Fibroblast of peridontal ligament (primary cell): Measurements from ENCODE around the gene CRAT.

Experiments used
- DNase-seq: peaks from one replicate; pipeline ENCODE4 v3.0.0-alpha.2; 2010; ENCODE audit errors: extremely low read depth

The CRAT gene

GRCh38 chr9:129089246-129089645, 21.3 kb downstream of the CRAT start:
- no peak for DNase-seq

DNA sequence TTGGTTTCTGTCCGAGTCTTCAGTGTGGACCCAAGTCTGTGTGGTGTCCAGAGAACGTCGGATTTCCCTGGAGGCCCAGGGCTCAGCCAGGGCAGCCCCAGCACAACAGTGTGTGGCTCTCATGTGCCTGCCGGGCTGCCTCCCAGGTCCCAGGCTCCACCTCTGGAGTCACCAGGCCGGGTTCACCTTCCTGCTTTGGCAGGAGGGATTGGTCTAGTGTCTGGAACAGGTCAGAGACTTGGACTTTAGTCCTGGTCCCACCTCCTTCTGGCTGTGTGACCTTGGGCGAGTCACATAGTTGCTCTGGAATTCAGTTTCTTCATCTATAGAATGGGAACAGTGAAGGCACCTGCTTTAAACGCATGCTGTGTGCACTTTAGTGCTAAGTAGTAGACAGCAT, 26.5 kb downstream of the CRAT start:
- DNase-seq = no peak

DNA sequence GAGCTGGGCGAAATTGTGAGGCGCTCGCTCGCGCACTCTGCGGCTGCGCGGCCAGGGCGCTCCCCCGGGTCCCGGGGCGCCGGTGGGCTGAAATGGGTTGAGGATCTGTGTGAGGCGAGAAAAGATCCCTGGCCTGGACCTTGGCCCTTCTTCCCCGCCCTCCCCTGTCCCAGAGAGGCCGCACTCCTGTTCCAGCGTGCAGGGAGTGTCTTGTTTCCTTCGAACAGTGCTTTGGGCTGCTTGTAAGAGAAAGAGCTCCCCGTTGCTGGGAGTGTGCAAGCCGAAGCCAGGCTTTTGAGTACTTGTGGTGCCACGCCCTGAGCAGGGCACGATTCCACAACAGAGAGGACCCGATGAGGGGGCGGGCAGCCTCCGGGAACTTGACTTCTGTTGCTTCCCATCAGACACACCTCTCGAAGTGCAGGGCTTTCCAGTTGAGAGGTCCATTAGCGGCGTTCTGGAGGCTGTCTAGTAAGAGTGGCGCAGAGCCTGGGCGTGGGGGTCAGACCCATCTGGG, 29.1 kb downstream of the CRAT start:
- DNase-seq = no peak

DNA sequence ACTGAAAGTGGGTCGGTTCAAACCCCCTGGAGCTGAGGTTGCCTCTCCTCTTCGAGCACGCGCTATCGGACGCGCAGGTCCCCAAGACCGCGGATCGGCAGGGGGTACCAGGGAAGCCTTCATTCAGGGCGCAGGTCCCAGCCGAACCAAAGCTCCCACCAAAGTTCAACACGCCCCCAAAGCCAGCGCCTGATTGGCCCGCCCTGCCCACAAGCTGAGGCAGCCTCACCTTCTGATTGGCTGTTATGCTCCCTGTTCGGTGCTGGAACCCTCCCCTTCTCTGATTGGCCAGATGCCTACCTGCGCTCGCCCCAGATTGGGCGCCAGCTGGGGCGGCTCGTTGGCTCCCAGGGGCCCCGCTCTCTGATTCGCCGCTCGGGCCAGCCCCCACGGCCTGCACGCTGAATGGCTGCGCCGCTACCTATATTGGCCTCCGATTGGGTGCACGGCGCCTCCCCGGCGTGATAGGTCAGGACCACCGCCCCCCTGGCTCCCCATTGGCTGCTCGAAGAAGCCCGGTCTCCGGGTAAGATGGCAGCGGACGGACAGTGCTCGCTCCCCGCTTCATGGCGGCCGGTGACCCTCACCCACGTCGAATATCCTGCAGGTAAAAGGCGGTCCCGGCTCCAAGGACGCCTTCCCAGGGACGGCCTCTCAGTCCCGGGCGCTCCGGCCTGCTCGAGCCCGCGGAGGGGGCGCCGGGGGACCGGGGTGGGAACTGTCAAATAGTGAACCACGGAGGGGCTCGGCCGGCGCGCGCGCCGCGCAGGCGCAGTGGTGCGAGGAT, 29.8 kb downstream of the CRAT start, which contains the start of gene DOLPP1:
Gene DOLPP1, plus strand, starts transcription at position 511 of the 787 bp plus-strand sequence. Its CDS starts 21 bp downstream, at position 532.
- DNase-seq = peak; percentile 99

- no peak for DNase-seq
These were observed 30.3 kb downstream of the CRAT start for GRCh38 chr9:129080298-129080600.

DNA sequence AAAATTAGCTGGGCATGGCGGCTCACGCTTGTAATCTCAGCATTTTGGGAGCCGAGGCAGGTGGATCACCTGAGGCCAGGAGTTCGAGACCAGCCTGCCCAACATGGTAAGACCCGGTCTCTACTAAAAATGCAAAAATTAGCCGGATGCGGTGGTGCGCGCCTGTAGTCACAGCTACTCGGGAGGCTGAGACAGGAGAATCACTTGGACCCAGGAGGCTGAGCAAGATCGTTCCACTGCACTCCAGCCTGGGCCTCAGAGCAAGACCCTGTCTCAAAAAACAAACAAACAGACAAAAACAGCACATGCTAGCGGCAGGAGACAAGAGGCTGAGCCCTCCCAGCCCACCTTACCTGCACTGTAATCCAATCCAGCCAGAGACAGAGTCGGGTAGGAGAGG, 30.8 kb downstream of the CRAT start:
- DNase-seq = no peak

- no peak for DNase-seq
These were observed 31.7 kb downstream of the CRAT start for GRCh38 chr9:129078691-129079503.

- DNase-seq = no peak
These were observed 33.4 kb downstream of the CRAT start for GRCh38 chr9:129077236-129077635.

- DNase-seq = no peak
These were observed 34.0 kb downstream of the CRAT start for GRCh38 chr9:129076640-129077037.

DNA sequence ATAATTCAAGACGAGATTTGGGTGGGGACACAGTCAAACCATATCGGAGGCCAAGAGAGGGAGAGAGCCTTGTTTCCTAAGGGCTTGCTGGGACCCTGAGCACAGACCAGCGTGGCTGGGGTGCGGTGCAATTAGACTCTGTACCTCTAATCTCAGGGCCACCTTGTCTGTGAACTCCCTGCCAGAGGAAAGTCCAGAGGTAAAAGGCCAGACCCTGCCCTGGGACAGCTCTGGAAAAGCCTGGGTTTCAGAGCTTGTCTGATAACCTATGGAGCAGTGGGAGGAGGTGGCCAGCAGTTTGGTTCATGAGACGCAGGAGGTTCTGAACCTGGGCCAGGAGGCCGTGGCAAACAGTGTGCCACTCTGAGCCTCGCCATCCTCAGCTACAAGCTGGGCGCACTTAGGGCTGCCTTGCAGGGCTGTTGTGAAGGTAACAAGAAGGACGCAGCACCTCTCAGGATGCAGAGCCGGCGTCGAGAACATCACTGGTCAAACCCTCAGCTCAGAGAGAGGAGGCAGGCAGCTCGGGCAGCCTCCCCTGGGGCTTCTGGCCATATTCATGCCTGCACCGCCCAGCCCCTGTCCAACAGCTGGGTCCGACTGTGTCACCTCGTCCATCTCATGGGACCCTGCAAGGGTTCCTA, 34.5 kb downstream of the CRAT start:
- DNase-seq = no peak

GRCh38 chr9:129074106-129074505, 36.5 kb downstream of the CRAT start:
- DNase-seq = no peak

DNA sequence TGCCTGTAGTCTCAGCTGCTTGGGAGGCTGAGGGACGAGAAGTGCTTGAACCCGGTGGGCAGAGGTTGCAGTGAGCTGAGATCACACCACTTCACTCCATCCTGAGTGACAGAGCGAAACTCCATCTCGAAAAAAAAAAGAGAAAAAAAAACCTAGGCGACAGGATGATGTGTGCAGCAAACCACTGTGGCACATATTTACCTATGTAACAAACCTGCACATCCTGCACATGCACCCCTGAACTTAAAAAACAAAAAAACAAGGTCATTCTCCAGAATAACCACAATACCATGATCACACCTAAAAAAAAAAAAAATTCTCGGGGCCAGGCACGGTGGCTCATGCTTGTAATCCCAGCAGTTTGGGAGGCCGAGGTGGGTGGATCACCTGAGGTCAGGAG, 37.2 kb downstream of the CRAT start:
- DNase-seq = no peak

DNA sequence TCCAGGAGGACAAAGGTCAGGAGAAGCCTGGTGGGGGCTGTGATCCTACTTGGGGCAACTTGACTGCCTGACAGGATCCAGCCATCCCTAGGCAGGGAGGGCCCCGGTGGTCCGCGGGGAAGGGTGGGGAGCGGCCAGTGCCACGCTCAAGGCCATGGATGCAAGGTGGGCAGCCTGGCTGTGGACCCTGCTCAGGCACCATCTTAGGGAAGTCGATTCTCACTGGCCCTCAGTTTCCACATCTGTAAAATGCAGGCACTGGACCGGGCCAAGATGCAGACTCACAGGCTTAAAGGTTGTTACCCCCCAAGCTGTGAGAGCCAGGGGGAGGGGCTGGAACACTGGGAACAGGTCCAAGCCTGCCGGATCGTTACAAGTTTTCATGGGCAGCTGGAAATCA, 38.4 kb downstream of the CRAT start:
- no peak for DNase-seq

- no peak for DNase-seq
These were observed 39.0 kb downstream of the CRAT start for GRCh38 chr9:129071526-129072126.

DNA sequence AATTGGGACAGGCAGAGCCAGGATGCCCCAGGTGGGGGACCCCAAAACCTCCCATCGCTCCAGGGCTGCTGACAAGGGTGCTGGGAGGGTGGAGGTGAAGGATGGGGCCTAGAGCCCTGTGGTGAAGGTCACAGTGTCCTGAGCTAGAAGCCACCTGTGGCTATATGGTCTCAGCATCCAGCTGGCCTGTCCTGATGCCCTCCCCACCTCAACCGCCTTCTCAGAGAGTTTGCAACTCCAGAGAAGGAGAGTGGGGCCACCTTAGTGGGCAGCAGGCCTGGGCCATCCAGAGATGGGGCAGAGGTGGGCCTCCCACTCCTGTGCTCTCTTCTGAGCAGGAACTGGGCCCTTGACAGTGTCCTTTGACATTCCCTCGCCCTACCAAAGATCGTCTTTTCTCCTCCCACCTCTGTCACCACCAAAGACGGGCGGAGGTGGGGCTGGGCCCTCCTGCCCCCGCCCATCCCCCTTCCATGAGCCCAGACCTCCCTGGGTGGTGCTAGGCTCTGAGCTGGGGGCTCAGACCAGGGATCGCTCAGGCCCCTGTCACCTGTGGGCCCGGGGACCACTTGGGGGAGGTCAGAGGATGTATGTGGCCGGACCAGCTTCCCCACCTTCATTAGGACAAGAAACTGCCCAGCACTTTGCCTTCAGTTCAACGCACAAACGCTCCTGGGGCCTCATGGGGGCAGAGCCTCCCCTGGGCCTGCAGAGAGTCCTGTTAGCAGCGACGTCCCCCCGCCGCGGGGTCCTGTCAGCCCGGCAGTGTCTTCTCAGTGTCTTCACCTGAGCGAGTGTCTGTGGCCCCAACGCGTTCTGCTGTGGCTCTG, 39.7 kb downstream of the CRAT start:
- no peak for DNase-seq

GRCh38 chr9:129069862-129070641, 40.5 kb downstream of the CRAT start:
- DNase-seq = no peak

DNA sequence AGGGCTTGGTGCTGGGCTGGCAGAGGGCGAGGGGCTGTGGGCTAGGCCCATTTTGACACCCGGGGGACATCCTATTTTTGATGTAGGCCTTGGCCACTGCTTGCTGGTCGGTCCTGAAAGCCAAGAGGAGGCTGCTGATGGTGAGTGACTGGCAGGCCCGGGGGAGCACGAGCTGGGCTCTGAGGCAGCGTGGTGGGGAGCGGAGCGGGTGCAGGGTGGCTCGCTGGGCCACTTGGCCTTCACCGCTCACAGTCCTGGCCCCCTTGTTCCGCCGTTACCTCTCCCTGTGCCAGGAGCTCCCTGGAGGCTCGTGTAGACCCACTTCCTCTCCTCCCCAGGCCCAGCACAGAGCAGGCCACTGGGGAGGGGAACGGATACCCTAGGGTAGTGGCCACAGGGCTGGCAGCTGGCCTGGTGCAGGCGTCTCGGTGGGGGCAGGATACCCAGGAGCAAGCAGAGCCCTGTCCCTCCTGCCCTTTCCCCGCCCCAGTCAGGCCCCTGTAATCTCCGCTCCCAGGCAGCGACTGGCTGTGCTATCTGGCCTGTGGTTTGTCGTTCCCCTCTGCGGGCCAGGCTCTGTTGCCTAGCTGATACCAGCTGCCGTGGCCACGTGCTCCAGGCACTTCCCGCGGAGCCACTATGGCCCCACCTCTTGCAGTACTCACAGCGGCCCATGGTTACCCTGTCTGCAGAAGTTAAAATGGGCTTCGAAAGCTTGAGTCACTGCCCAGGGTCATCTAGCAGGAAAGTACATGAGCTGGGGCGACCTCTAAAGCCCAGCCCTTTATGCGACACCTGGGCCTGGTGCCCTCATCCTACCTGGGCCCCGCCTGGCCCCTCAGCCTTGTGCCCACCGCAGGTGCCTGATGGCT, 41.4 kb downstream of the CRAT start:
- DNase-seq = no peak

- DNase-seq = no peak
These were observed 42.5 kb downstream of the CRAT start for GRCh38 chr9:129068110-129068509.

- no peak for DNase-seq
These were observed 46.1 kb downstream of the CRAT start for GRCh38 chr9:129064499-129064908.
